Trophoblast cell (in vitro differentiated cells and primary cell): ENCODE measurements around the gene RNGTT.
A peak's percentile ranks its signal among the peaks of the same experiment; 100 is the strongest.
"Not testable (repeated sequence)": the region's sequence is repeated elsewhere in the genome, so short reads cannot be mapped to it uniquely, and the experiment has no call there.

Source experiments
- DNase-seq, 2 donors: peaks; one replicate each; pipeline ENCODE4 v3.0.0-alpha.2; 2016
- H2AFZ ChIP-seq: 2 replicates; pipeline ENCODE4 v1.6.1; 2013; ENCODE audit warnings: low read length, moderate library complexity, mild to moderate bottlenecking; ENCODE audit not compliant: insufficient read depth, poor library complexity
- H2AK5ac ChIP-seq: 2 replicates; pipeline ENCODE4 v1.6.1; 2013; ENCODE audit warnings: mild to moderate bottlenecking, low read length
- H2BK120ac ChIP-seq: 2 replicates; pipeline ENCODE4 v1.6.1; 2013; ENCODE audit warnings: low read length, mild to moderate bottlenecking, moderate library complexity; ENCODE audit not compliant: insufficient read depth, poor library complexity
- H2BK12ac ChIP-seq: 2 replicates; pipeline ENCODE4 v1.6.1; 2013; ENCODE audit warnings: mild to moderate bottlenecking, low read length, moderate library complexity
- H2BK5ac ChIP-seq: 2 replicates; pipeline ENCODE4 v1.6.1; 2013; ENCODE audit warnings: low read length, low read depth, moderate library complexity, mild to moderate bottlenecking; ENCODE audit not compliant: poor library complexity
- H3K14ac ChIP-seq: 2 replicates; pipeline ENCODE4 v1.6.1; 2013; ENCODE audit warnings: mild to moderate bottlenecking, low read length
- H3K18ac ChIP-seq: 2 replicates; pipeline ENCODE4 v1.6.1; 2013; ENCODE audit warnings: mild to moderate bottlenecking, low read length
- H3K23ac ChIP-seq: 2 replicates; pipeline ENCODE4 v1.6.1; 2013; ENCODE audit warnings: low read length
- H3K27ac ChIP-seq: 2 replicates; pipeline ENCODE4 v1.5.1; 2013; ENCODE audit warnings: low read depth, mild to moderate bottlenecking, inconsistent platforms, low read length, moderate library complexity
- H3K27me3 ChIP-seq: 2 replicates; pipeline ENCODE4 v1.6.1; 2013; ENCODE audit warnings: inconsistent platforms, mild to moderate bottlenecking, low read length, moderate library complexity; ENCODE audit not compliant: insufficient read depth
- H3K36me3 ChIP-seq, 2 experiments: 1 replicate in 1 of 2; 2 replicates in 1 of 2; pipeline ENCODE4 v1.6.1; 2013; ENCODE audit warnings: low read length in 2 of 2, mild to moderate bottlenecking in 2 of 2, moderate library complexity in 1 of 2; ENCODE audit not compliant: insufficient read depth in 2 of 2, control insufficient read depth in 1 of 2
- H3K4ac ChIP-seq: 2 replicates; pipeline ENCODE4 v1.6.1; 2013; ENCODE audit warnings: low read depth, mild to moderate bottlenecking, low read length, moderate library complexity
- H3K4me1 ChIP-seq, 2 experiments: 1 replicate in 1 of 2; 2 replicates in 1 of 2; pipeline ENCODE4 v1.6.1; 2013; ENCODE audit warnings: low read length in 2 of 2, mild to moderate bottlenecking in 2 of 2, moderate library complexity in 1 of 2; ENCODE audit not compliant: insufficient read depth in 2 of 2, control insufficient read depth in 1 of 2
- H3K4me2 ChIP-seq: 2 replicates; pipeline ENCODE4 v1.6.1; 2013; ENCODE audit warnings: inconsistent platforms, mild to moderate bottlenecking, low read length, moderate library complexity
- H3K4me3 ChIP-seq: 2 replicates; pipeline ENCODE4 v1.5.1; 2013; ENCODE audit warnings: mild to moderate bottlenecking, low read depth, low read length, inconsistent platforms
- H3K79me1 ChIP-seq: one replicate; pipeline ENCODE4 v1.6.1; 2013; ENCODE audit warnings: low read length
- H3K79me2 ChIP-seq: 2 replicates; pipeline ENCODE4 v1.6.1; 2013; ENCODE audit warnings: low read length, mild to moderate bottlenecking; ENCODE audit not compliant: control insufficient read depth, insufficient read depth, poor library complexity
- H3K9ac ChIP-seq: 2 replicates; pipeline ENCODE4 v1.6.1; 2013; ENCODE audit warnings: mild to moderate bottlenecking, low read length
- H3K9me3 ChIP-seq: 2 replicates; pipeline ENCODE4 v1.6.1; 2013; ENCODE audit warnings: low read depth, mild to moderate bottlenecking, control low read depth, inconsistent platforms, low read length; ENCODE audit not compliant: insufficient read depth
- H4K12ac ChIP-seq: 2 replicates; pipeline ENCODE4 v1.6.1; 2013; ENCODE audit warnings: low read depth, mild to moderate bottlenecking, low read length, moderate library complexity
- H4K8ac ChIP-seq: 2 replicates; pipeline ENCODE4 v1.6.1; 2013; ENCODE audit warnings: low read depth, mild to moderate bottlenecking, low read length, moderate library complexity
- H4K91ac ChIP-seq: one replicate; pipeline ENCODE4 v1.6.1; 2013; ENCODE audit warnings: low read depth, mild to moderate bottlenecking, low read length, moderate library complexity
- WGBS: extraction: QIAGEN DNeasy Blood & Tissue Kit; methylation state at CpG from one replicate; pipeline ENCODE4 v1.1.7; 2013; ENCODE audit warnings: missing lambda C conversion rate; ENCODE audit not compliant: insufficient read length, insufficient coverage; ENCODE audit errors: extremely low coverage; 5-methylcytosine and 5-hydroxymethylcytosine counted together

Gene RNGTT

GRCh38 chr6:88728756-88729155 lies 234.7 kb downstream of the RNGTT start:
- H3K27me3 ChIP-seq, result no peaks in the 10 kb centered on the region
- peak overlapping the region; percentile 84 for H2BK12ac ChIP-seq
- no peak overlapping the region for H2BK120ac ChIP-seq
- WGBS, result no CpG with 5 or more reads among the region's 10 CpGs
- no peak overlapping the region for H4K91ac ChIP-seq
- no peak overlapping the region for H3K9ac ChIP-seq
- H3K79me2 ChIP-seq, result no peaks in the 10 kb centered on the region
- H3K27ac ChIP-seq, result no peak overlapping the region
- H3K14ac ChIP-seq, result no peak overlapping the region
- H3K36me3 ChIP-seq, result no peaks in the 10 kb centered on the region
- H3K79me1 ChIP-seq, result peaks cover 10% of the 10 kb centered on the region
- H3K9me3 ChIP-seq, result no peaks in the 10 kb centered on the region
- no peak overlapping the region for H2BK5ac ChIP-seq
- no peak overlapping the region for H2AFZ ChIP-seq
- no peak overlapping the region for H3K18ac ChIP-seq
- H3K4me3 ChIP-seq, result no peak overlapping the region
- H3K23ac ChIP-seq, result no peak overlapping the region
- H4K12ac ChIP-seq, result no peak overlapping the region
- peaks cover 10 to 14% of the 10 kb centered on the region in 2 experiments for H3K4me1 ChIP-seq
- H2AK5ac ChIP-seq, result no peak overlapping the region
- H4K8ac ChIP-seq, result no peak overlapping the region
- DNase-seq, result no peak
- H3K4me2 ChIP-seq, result no peak overlapping the region
- H3K4ac ChIP-seq, result no peak overlapping the region

- Histone ChIP-seq H3K4me1 (peaks cover 10 to 14% of the 10 kb centered on the region in 2 experiments), H3K79me1 (peaks cover 10% of the 10 kb centered on the region)
- not testable (repeated sequence) for H3K4ac ChIP-seq, H3K27me3 ChIP-seq, H2BK120ac ChIP-seq, H2AK5ac ChIP-seq, DNase-seq, H2BK5ac ChIP-seq, H3K36me3 ChIP-seq, H3K14ac ChIP-seq, H4K8ac ChIP-seq, H4K91ac ChIP-seq, H2BK12ac ChIP-seq, H3K4me2 ChIP-seq, H3K79me2 ChIP-seq, H3K18ac ChIP-seq, H3K27ac ChIP-seq, H3K4me3 ChIP-seq, H3K9me3 ChIP-seq, H3K9ac ChIP-seq, H3K23ac ChIP-seq, H2AFZ ChIP-seq, H4K12ac ChIP-seq
- no CpG with 5 or more reads among the region's 1 CpG for WGBS
These were observed 237.0 kb downstream of the RNGTT start for GRCh38 chr6:88726409-88726808.

GRCh38 chr6:88725111-88725975 lies 238.1 kb downstream of the RNGTT start:
- Histone ChIP-seq H3K36me3 (no peaks in the 10 kb centered on the region), H2AFZ (no peak overlapping the region), H4K8ac (no peak overlapping the region), H4K12ac (no peak overlapping the region), H3K4me2 (no peak overlapping the region), H3K9me3 (no peaks in the 10 kb centered on the region), H3K27ac (no peak overlapping the region), H3K9ac (no peak overlapping the region), H4K91ac (peak overlapping the region; percentile 37), H3K4me1 (peaks cover 8 to 12% of the 10 kb centered on the region in 2 experiments), H2BK5ac (no peak overlapping the region), H3K4me3 (no peak overlapping the region), H2BK12ac (peak overlapping the region; percentile 58), H3K79me1 (peaks cover 10% of the 10 kb centered on the region), H3K14ac (no peak overlapping the region), H3K79me2 (no peaks in the 10 kb centered on the region), H3K27me3 (no peaks in the 10 kb centered on the region), H3K23ac (no peak overlapping the region), H3K4ac (no peak overlapping the region), H2BK120ac (no peak overlapping the region), H3K18ac (no peak overlapping the region), H2AK5ac (peak overlapping the region; percentile 69)
- WGBS, result no CpG with 5 or more reads among the region's 13 CpGs
- peak; percentile 16 to 43 for DNase-seq

- Histone ChIP-seq H3K9ac (no peak overlapping the region), H3K4ac (no peak overlapping the region), H3K18ac (no peak overlapping the region), H3K9me3 (no peaks in the 10 kb centered on the region), H3K79me1 (peaks cover 6% of the 10 kb centered on the region), H3K27ac (no peak overlapping the region), H4K8ac (no peak overlapping the region), H3K79me2 (no peaks in the 10 kb centered on the region), H3K23ac (no peak overlapping the region), H3K4me2 (no peak overlapping the region), H2BK5ac (no peak overlapping the region), H2BK12ac (no peak overlapping the region), H4K91ac (no peak overlapping the region), H3K4me1 (peaks cover 3 to 6% of the 10 kb centered on the region in 2 experiments), H4K12ac (no peak overlapping the region), H3K14ac (no peak overlapping the region), H3K27me3 (no peaks in the 10 kb centered on the region), H3K36me3 (no peaks in the 10 kb centered on the region), H2AFZ (no peak overlapping the region), H2BK120ac (no peak overlapping the region), H3K4me3 (no peak overlapping the region), H2AK5ac (no peak overlapping the region)
- WGBS, result no CpG with 5 or more reads among the region's 3 CpGs
- DNase-seq, result peak in 1 of 2 donors; percentile 7
These were observed 240.7 kb downstream of the RNGTT start for GRCh38 chr6:88722686-88723085.
